PC-3 (cell line): ENCODE results near the gene CEP41. TPM values are rescaled to one million over a fixed set of nuclear protein-coding genes. Genes with fewer than 3 reads are reported as not detected.

Experiments used
- ATAC-seq: fragments of 200-7000 bp; cut with Tn5 transposase; 2 replicates; pipeline ENCODE4 v1.9.1; 2020; ENCODE audit warnings: mild to moderate bottlenecking, moderate library complexity
- BruUV-seq: library from RNA; stranded (reverse); fragments of 400-500 nt; replicated peaks from 2 replicates; lab custom pipeline; 2021; lab: Mats Ljungman, UMichigan
- CTCF ChIA-PET: fragments of 300-600 bp; sonication (Branson Sonifier 250); formaldehyde crosslinking; loops from one replicate; lab custom pipeline; 2022; ENCODE audit warnings: antibody characterized with exemption; lab: Charles Lee
- POLR2A ChIA-PET: fragments of 300-600 bp; sonication (Branson Sonifier 250); formaldehyde crosslinking; loops from one replicate; lab custom pipeline; 2022; ENCODE audit warnings: antibody characterized with exemption; ENCODE audit not compliant: unreplicated experiment; lab: Charles Lee
- DNase-seq: peaks from one replicate; pipeline ENCODE4 v3.0.0-alpha.2; 2015
- H2AFZ ChIP-seq: fragments of 300-600 bp; sonication (generic); 2 replicates; pipeline ENCODE4 v1.6.0; 2016; ENCODE audit warnings: antibody characterized with exemption, low read length
- H3F3A ChIP-seq: fragments of 300-600 bp; sonication (generic); one replicate; pipeline ENCODE4 v1.6.0; 2017; ENCODE audit warnings: antibody characterized with exemption, low read length, control low read depth, mild to moderate bottlenecking; ENCODE audit not compliant: unreplicated experiment
- H3K27ac ChIP-seq: fragments of 300-600 bp; sonication (generic); 2 replicates; pipeline ENCODE4 v1.5.1; 2016; ENCODE audit warnings: mild to moderate bottlenecking, low read length
- H3K27me3 ChIP-seq: fragments of 300-600 bp; sonication (generic); 2 replicates; pipeline ENCODE4 v1.6.1; 2016; ENCODE audit warnings: low read length, mixed read lengths
- H3K36me3 ChIP-seq: fragments of 300-600 bp; sonication (generic); 2 replicates; pipeline ENCODE4 v1.6.1; 2016; ENCODE audit warnings: low read depth, mixed run types, low read length, mixed read lengths
- H3K4me1 ChIP-seq: fragments of 300-600 bp; sonication (generic); 2 replicates; pipeline ENCODE4 v1.5.1; 2016; ENCODE audit warnings: low read length; ENCODE audit not compliant: insufficient read depth
- H3K4me2 ChIP-seq: fragments of 300-600 bp; sonication (generic); 2 replicates; pipeline ENCODE4 v1.6.0; 2016; ENCODE audit warnings: low read length
- H3K4me3 ChIP-seq: fragments of 300-600 bp; sonication (generic); 2 replicates; pipeline ENCODE4 v1.5.1; 2016; ENCODE audit warnings: mild to moderate bottlenecking, low read length, mixed read lengths
- H3K79me2 ChIP-seq: fragments of 300-600 bp; sonication (generic); 2 replicates; pipeline ENCODE4 v1.6.1; 2017; ENCODE audit warnings: low read length, mixed read lengths
- H3K9ac ChIP-seq: fragments of 300-600 bp; sonication (generic); 2 replicates; pipeline ENCODE4 v1.6.0; 2016; ENCODE audit warnings: mild to moderate bottlenecking, low read length
- H3K9me2 ChIP-seq: fragments of 300-600 bp; sonication (generic); replicated peaks from 2 replicates; pipeline ENCODE4 v1.6.1; 2016; ENCODE audit warnings: mixed run types, low read length, mixed read lengths
- H3K9me3 ChIP-seq: fragments of 300-600 bp; sonication (generic); 2 replicates; pipeline ENCODE4 v1.6.1; 2016; ENCODE audit warnings: low read length, mixed read lengths
- H4K20me1 ChIP-seq: fragments of 300-600 bp; sonication (generic); 2 replicates; pipeline ENCODE4 v1.6.1; 2016; ENCODE audit warnings: low read length, mixed read lengths
- CTCF ChIP-seq: fragments of 300-600 bp; sonication (generic); conservative IDR thresholded peaks from 2 replicates; pipeline ENCODE4 v1.5.1; 2017; ENCODE audit warnings: antibody characterized with exemption, low read depth, mild to moderate bottlenecking, low read length
- EZH2 ChIP-seq: fragments of 300-600 bp; sonication (generic); IDR thresholded peaks from one replicate; pipeline ENCODE4 v1.6.1; 2017; ENCODE audit warnings: antibody characterized with exemption, mild to moderate bottlenecking, low read length; ENCODE audit not compliant: unreplicated experiment
- EZH2phosphoT487 ChIP-seq: fragments of 300-600 bp; sonication (generic); IDR thresholded peaks from 2 replicates; pipeline ENCODE4 v1.6.1; 2018; ENCODE audit warnings: mild to moderate bottlenecking, antibody characterized with exemption, low read length, borderline replicate concordance
- intact Hi-C: fragments of 100-400 bp; cut with micrococcal nuclease; formaldehyde crosslinking; loops from 2 replicates; pipeline ENCODE4 v1.9.0; 2023
- total RNA-seq: library from RNA; depleted of rRNA; stranded (reverse); fragments of >200 nt; gene quantifications from 2 replicates; pipeline ENCODE4 v1.2.3, GENCODE V29; 2014

The CEP41 gene
- total RNA-seq, 1 experiment from 2014 or later = 10.4 TPM

GRCh38 chr7:130400120-130400572 lies 40.7 kb downstream of the CEP41 start:
- H3K9me3 ChIP-seq = no peaks in the 10 kb centered on the region
- H3K36me3 ChIP-seq = peaks cover 2% of the 10 kb centered on the region; the same call in 1 of the 2 replicates
- no peak overlapping the region for H2AFZ ChIP-seq
- ATAC-seq (no peak), DNase-seq (no peak)
- H3K4me3 ChIP-seq = no peak overlapping the region
- no peaks in the 10 kb centered on the region for H4K20me1 ChIP-seq
- H3K4me2 ChIP-seq = no peak overlapping the region
- no peak overlapping the region for H3K27ac ChIP-seq
- no TSS peak for BruUV-seq
- H3F3A ChIP-seq = no peaks in the 10 kb centered on the region
- no peaks in the 10 kb centered on the region for H3K4me1 ChIP-seq
- no peaks in the 10 kb centered on the region for H3K79me2 ChIP-seq
- H3K27me3 ChIP-seq = no peaks in the 10 kb centered on the region
- CTCF ChIA-PET = no interaction called here
- intact Hi-C loops = no loop called here
- no peaks in the 10 kb centered on the region for H3K9me2 ChIP-seq
- H3K9ac ChIP-seq = no peak overlapping the region
- POLR2A ChIA-PET = no interaction called here
- TF ChIP-seq CTCF = no peak

GRCh38 chr7:130398526-130399090 lies 42.2 kb downstream of the CEP41 start:
- Histone ChIP-seq H3K4me2 (no peak overlapping the region), H3K4me3 (no peak overlapping the region), H3K27ac (no peak overlapping the region), H3K79me2 (no peaks in the 10 kb centered on the region), H3K9me3 (no peaks in the 10 kb centered on the region), H3K9ac (no peak overlapping the region), H3K4me1 (no peaks in the 10 kb centered on the region), H3K36me3 (peaks cover 2% of the 10 kb centered on the region; the same call in 1 of the 2 replicates), H3F3A (no peaks in the 10 kb centered on the region), H3K27me3 (no peaks in the 10 kb centered on the region), H2AFZ (no peak overlapping the region), H4K20me1 (no peaks in the 10 kb centered on the region), H3K9me2 (no peaks in the 10 kb centered on the region)
- intact Hi-C loops = no loop called here
- ATAC-seq (no peak), DNase-seq (no peak)
- no TSS peak for BruUV-seq
- ChIA-PET POLR2A (no interaction called here), CTCF (no interaction called here)
- TF ChIP-seq CTCF = no peak
- TF ChIP-seq EZH2phosphoT487 = no peak
- TF ChIP-seq EZH2 = no peak

- no peaks in the 10 kb centered on the region for H4K20me1 ChIP-seq
- no peaks in the 10 kb centered on the region for H3K9me3 ChIP-seq
- H3K79me2 ChIP-seq = no peaks in the 10 kb centered on the region
- H3F3A ChIP-seq = no peaks in the 10 kb centered on the region
- intact Hi-C loops = no loop called here
- H3K4me1 ChIP-seq = no peaks in the 10 kb centered on the region
- DNase-seq = no peak
- H3K4me3 ChIP-seq = no peak overlapping the region
- H2AFZ ChIP-seq = no peak overlapping the region
- CTCF ChIA-PET = no interaction called here
- peaks cover 2% of the 10 kb centered on the region; the same call in 1 of the 2 replicates for H3K36me3 ChIP-seq
- no peak overlapping the region for H3K27ac ChIP-seq
- no TSS peak for BruUV-seq
- no peak for TF ChIP-seq EZH2
- no peak for TF ChIP-seq EZH2phosphoT487
- no peak for TF ChIP-seq CTCF
- H3K27me3 ChIP-seq = no peaks in the 10 kb centered on the region
- POLR2A ChIA-PET = no interaction called here
- no peak overlapping the region for H3K9ac ChIP-seq
- no peaks in the 10 kb centered on the region for H3K9me2 ChIP-seq
- ATAC-seq = no peak
- H3K4me2 ChIP-seq = no peak overlapping the region
Measured at GRCh38 chr7:130397758-130398073, 43.1 kb downstream of the CEP41 start.
